Left hindlimb (tissue), 1 donor: Measurements from ENCODE around the gene TTC21B.

ENCODE experiments used
- DNase-seq: peaks from one replicate; pipeline ENCODE4 v3.0.0-alpha.2; 2018

Gene TTC21B

DNA sequence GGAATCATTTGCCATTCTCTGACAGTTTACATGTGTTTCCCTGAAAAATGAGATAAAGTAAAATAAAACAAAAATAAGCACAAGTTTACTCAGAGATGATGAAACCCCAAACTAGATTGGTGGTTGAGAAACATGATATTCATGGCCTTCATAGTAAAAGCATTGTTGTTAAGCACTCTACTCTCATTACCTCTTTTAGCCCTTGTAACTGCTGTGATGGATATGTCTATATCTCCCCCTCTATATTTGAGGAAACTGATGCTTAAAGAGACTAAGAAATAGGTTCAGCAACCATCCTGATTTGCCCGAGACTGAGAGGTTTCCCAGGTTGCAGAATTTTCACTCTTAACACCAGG lies 125.7 kb downstream of the TTC21B start:
- DNase-seq: no peak

DNA sequence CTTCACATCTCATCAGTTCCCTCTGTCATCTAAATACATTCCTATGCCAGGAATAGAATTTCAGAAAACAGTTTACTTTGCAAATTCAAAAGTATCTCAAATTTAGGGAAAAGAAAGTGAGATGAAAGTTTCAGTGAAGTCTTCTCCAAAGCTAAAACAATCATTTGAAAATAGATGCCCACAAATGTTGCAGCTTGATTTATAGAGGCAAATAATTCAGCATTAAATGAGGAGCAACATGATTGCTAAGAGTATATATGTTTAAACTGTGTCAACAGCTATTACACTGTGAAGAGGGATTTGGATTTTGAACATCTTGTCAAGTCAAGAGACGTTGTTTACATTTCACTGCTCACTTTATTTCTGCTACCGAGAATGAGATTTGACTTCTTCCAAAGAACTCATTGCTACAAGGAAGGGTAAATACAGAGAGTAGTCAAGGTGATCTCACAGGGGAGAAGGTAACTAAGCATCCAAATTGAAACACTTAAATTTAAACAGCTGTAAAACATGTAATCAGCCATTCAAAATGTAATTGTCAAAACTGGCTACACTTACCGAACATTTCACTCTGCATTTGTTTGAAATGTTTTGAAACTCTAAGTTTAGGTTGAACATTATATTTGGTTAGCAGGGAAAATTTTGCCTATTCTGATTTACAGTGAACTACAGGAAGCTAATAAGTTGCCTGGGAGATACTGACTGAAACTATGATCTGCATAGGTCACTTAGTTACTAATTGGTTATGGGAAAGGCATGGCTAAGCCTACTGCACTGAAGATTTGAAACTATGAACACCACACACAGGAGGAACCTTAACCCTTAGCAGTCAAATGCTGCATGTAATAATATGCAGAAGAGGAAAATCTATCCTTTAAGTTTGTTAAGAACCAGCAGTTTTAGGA lies 126.3 kb downstream of the TTC21B start:
- no peak for DNase-seq

DNA sequence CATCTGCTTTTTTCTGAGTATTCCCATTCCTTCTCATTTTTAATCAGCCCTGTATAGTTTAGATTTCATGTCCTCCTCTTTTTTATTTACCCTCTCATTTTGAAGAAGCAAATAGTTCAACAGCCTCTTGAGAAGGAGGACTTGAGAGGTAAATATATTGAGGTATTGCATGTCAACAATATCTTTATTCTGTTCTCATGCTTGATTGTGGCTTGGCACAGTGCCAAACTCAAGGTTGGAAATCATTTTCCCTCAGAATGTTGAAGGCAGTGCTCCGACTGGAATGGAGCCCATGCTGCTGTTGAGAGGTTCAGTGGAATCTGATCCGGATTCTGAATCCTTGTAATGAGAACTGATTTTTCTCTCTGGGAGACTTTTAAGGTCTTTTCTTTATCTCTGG lies 128.5 kb downstream of the TTC21B start:
- no peak for DNase-seq
